Stimulated activated CD8-positive, alpha-beta memory T cell treated with anti-CD3 and anti-CD28 coated beads, Interleukin-12 subunit alpha, Interleukin-12 subunit beta, amount 100 ng/mL, for 4 hours (primary cell): ENCODE measurements around the gene DSC2.

Experiments used
- DNase-seq: peaks from one replicate; pipeline ENCODE4 v3.0.0-alpha.2; 2020; ENCODE audit warnings: low read depth

DSC2 gene

DNA sequence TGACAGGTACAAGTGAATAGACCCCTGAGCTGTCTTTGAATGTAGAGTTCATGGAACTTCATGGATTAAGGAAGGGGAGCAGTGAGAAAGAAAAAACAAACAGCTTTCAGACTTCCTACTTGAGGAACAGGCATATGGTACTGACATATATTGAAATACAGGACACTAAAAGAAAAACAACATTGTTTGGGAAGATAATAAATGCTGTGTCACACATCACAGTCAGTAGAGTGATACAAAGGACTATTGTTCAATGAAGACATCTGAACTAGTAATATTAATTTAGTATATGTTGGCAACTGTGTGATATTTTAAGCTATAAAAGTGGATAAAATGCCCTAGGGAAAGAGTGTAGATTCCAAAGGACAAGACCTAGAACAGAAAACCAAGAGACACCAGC, 3.3 kb downstream of the DSC2 start:
- DNase-seq, result no peak

DNA sequence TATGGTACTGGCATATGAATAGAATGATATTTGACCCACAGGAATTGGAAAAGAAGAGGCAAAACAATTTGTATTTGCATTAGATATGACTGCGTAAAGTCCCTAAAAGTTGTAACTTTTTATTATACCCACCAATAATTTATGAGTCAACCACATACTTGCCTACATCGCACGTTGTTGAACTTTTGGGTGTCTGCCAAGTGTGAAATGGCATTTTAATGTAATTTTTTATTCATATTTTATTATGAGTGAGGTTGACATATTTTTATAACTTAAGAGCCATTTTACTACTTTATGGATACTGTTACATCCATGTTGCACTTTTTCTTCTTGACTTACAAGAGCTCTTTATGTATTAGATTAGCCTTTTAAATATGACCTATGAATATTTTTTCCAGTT, 4.6 kb downstream of the DSC2 start:
- no peak for DNase-seq

DNA sequence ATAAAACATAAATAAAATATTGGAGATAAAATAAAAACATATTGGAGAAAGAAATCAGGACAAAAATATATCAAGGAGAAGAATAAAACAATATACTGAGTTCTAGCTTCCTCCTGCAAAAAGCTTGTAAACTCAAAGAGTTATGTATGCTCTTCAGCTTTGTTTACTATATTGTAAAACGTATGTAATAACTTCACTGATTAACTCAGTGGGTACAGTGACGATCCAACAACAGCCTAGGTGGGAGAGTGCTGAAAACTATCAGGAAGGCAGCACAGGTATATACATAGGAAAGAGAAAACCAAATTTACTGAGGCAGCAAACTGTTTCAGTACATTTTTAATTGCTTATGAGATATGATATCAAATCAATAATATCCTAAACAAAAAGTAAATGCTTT, 8.3 kb downstream of the DSC2 start:
- DNase-seq, result no peak

DNA sequence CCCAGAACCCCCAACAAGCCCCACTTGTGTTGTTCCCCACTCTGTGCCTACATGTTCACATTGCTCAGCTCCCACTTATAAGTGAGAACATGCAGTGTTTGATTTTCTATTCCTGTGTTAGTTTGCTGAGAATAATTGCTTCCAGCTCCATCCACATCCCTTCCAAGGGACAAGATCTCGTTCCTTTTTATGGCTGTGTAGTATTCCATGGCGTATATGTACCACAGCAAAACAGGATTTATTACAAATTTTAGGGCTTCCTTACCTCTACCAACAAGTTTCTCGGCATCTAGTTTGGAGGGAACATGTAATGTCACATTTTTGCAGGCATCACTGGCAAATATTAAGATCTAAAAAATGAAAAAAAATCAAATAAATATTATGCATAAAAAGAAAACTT, 8.9 kb downstream of the DSC2 start:
- no peak for DNase-seq

DNA sequence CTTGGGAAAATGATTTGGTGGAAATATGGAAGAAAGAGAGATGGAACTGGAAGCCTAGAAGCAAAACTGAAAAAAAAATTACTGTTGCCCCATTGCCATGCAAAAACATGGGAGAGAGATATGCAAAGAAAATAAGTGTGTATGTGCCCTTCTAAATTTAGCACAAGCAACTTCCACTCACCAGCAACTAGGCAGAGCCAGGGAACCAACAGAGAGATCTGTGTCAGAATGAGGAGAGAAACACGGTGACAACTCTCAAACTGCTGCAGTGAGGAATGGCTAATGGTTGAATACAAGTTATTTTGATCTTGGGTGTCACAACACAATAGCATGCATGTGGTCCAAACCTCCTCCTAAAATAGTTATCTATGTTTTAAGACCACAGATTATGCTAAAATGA, 10.9 kb downstream of the DSC2 start:
- no peak for DNase-seq

DNA sequence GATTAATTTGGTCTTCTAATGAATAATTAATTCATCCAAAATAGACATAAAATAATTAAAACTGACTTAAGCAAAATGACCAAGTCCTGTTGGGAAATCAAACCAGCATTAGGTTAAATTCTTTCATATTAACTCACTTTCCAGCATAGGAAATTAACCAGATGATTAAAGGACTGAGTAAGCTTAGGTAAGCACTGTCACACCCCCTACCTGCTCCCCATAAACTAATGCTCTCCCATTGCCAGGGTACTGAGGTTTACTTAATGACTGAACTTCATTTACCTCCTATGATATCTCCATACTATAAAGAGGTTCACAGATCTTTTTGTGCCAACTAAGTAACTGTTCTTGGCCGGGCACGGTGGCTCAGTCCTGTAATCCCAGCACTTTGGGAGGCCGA, 13.7 kb downstream of the DSC2 start:
- DNase-seq, result no peak

DNA sequence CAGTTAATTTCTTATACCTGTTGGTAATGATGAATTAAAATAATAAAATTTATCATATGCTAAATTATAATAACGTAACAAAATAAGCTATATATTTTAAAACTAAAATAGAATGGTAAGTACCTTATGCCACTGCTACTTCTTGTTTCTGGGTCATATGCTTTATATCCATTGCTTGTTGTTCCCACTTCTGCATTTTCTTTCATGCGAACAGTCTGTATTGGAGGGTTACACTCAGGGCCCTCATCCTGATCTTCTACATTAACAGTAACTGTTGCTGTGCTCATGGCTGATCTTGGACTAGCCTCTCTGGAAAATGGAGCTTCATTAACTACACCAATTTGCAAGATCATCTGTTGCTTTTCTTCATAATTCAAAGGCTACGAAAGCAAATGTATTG, 22.2 kb downstream of the DSC2 start:
- no peak for DNase-seq

DNA sequence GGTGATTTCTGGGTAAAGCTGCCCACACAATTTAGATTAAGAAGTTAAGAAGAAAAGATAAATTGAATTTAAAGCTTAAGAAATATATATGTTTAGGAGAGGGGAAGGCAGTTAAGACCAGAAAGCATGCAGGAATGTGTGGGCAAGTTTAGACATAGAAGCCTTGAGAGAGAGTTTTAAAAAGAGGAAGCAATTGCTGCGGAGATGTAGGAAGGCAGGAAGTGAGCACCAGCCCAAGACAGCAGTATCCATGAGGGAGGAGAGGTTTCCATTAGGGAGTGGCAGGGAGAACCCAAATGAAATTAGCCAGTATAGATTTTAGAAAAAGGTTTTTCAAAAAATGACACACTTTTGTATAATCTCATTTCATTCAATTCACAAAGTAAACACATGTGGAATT, 24.3 kb downstream of the DSC2 start:
- DNase-seq, result no peak

DNA sequence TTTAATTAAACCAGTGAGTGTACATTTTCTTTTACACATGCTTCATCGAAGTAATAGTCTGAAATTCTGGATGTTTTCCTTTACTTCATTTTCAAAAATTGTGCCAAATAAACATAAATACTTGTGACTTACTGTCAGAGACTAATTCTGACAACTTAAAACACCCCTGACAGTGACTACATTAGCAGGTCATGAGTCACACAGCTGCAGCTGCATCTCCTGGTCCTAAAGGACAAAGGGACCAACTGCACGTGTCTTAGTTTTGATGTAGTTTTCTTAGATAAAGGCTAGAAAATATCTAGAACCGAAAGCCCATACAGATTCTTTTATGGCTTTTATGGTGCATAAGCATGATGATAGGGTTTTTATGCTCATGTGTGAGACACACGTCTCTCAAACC, 30.0 kb downstream of the DSC2 start:
- no peak for DNase-seq

DNA sequence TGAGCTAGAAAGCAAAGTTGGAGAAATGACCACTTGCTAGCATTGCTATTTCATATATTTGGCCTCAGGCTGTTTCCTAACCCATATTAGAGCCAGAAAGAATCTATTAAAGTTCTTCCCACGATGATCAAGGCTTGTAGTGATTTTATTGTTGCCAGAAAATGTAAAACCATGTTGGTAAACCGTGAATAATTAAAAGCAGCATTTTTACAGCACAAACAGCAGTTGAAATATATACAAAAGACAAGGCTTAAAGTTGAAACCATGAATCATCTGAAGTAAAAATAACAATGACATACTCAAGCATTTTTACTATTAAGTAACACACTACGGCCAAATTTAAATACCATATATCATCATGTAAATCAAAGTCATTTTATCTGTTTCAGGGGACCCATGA, 32.0 kb downstream of the DSC2 start:
- no peak for DNase-seq

DNA sequence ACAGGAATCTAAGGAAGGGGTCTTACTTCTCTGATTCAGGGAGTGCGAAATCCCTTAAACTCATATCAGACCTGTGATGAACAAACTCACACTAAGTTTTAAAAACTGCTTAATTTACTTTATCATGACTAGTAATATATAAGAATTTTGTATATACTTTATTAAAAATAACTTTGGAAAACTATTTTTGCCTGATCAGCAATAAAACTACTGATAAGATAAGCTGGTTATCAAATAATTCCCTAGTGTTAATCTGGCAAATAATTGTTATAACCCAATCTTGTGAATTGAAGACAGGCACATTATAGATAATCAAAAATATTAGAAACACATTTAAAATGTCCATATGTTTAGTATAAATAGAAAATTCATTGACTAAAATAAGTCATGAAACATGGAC, 36.0 kb downstream of the DSC2 start:
- DNase-seq, result no peak

DNA sequence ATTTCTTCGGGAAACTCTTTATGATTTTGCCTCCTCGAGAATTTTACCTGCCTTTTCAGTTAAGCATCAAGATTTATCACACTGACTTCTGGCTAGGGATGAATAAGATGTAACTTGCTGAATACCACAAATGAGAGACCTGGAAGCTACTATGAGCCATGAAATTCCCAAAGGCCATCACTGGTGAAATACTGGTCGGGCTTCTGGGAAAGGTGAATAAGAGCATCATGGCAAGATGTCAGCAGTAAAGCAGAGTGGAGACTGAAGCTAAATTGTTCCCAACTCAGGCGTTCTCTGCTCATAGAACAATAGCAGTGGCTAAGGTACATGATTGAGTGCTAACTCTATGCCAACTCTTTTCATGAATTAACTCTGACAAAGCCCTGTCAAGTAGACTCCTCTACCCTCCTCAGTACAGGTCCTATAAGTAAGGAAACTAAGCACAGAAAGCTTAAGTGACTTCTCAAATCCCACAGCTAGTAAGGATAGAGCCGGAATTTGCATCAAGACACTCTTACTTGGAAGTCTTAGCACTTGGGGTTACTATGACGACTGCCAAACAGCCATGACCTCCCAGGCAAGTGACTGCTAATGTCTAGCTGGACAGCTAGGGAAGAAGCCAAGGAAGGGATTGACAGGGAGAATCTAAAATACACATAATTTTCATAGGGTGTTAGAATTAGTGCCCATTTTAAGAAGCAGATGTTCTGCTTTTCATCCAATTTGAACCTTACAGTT, 37.0 kb downstream of the DSC2 start:
- no peak for DNase-seq

DNA sequence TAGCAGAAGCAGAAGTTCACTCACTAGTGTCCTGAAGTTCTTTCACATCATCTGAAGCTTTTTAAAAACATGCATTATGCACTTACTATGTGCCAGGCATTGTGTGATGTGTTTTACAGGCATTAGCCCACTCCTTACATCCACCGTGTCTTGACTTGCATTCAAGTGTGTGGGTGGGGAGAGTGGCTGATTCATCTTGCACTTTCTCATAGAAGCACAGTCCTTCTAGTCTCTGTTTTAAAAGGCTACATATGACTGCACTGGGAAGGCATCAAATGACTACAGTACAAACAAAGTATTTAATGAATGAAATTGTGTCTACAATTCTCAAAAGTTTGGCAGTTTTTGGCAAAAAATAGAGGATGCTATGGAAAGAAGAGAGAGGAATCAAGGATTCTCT, 38.1 kb downstream of the DSC2 start:
- DNase-seq, result no peak

DNA sequence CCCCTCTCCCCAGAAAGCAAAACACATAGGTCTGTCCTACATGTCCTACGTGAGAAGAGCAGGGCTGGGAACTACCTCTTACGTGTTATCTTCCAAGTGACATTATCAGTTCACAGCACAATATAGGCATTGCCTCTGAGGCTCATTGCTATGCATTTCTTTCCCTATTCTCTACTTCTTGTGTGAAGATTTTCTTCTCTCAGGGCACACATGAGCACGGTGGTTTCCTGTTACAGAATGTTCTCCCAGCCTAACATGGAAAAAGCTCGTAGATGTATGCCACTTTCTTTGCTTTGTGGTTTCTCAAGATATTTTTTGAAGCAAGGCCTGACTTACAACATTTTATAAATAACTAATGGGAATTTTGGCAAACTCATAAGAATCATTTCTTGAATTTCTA, 40.3 kb downstream of the DSC2 start:
- no peak for DNase-seq

DNA sequence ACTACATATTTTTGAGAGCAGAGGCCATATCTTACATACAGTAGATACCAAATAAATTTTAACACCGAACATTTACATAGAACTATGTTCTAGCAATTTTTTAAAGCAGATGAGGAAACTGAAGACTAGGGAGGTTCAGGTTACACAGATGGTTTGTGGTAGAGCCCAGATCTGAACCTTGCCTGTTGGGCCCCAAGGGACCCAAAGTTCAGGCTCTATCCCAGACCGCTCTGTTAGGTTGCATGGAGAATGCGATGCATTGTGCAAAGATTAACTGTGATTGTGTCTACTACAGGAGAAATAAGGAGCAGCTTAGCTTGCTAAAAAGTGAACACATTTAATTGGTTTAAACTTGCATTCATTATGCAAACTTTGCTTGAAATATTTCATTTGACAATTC, 43.3 kb downstream of the DSC2 start:
- DNase-seq, result no peak

DNA sequence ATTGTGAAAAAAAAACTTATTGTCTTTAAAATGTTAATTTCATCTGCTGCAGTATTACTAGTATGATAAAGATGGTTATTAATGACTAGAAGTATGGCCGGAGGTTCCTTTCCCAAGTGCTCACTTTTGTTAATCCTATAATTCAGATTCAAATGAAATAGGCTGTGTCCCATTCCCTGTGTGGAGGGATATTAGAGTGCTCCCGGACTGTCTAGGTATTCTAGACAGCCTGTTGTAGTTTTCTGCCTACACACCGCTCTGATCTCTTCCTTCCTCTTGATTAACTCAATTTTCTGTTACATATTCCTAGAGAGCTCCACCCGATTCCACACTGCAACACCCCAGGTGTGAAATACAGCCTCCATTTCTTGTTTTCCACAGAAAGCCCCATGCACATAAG, 44.3 kb downstream of the DSC2 start:
- no peak for DNase-seq

DNA sequence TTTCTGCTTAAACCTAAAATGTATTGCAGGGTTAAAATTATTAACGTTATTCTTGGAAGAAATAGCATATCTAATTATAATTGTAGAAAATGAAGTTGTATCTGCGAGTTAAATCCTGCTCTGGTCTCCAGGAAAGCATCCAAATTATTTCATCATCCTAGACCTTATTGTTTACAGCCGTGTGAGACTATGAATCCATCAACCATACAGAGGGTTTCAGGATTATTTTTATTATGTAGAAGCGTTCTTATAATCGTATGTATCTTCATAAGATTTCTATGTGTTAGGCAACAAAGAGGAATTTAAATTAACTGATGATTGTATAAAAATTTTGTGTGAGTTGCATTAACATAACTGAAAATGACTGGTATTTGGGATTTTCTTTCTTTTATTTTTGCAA, 45.2 kb downstream of the DSC2 start:
- no peak for DNase-seq

DNA sequence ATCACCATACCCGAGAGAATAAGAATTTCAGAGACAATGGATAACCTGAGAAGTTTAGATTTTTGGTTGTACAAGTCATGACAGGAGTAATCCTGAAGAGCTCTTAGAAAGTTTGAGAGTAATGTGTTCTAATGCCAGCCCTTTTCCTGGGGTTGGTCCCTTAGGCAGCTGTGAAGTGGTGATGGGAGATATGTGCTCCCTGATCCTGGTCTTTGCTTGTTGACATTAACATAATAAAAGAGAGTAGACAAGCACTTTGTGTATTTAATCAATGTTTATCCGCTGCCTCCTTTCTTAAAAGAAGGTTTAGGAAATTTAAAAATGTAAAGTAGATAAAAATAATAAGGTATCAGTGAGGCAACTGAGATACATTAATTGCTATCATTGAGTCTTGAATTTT, 45.9 kb downstream of the DSC2 start:
- no peak for DNase-seq

DNA sequence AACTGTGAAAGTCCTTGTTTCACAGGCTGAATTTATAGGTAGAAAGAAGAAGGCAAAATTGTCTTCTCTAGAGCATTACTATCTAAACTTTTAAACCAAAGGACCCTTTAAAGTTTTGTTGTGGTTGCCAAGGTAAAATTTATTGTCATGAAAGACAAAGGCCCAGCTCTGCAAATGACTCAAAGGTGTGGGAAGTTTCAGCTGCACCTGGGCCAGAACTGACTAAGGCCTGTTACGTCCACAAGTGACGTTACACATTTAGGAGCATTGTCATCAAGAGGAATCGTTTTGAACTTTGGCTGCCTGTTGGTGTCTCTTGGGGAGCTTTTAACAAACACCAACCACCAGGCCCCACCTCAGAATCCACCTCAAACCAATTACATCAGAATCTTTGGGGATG, 51.6 kb downstream of the DSC2 start:
- no peak for DNase-seq

DNA sequence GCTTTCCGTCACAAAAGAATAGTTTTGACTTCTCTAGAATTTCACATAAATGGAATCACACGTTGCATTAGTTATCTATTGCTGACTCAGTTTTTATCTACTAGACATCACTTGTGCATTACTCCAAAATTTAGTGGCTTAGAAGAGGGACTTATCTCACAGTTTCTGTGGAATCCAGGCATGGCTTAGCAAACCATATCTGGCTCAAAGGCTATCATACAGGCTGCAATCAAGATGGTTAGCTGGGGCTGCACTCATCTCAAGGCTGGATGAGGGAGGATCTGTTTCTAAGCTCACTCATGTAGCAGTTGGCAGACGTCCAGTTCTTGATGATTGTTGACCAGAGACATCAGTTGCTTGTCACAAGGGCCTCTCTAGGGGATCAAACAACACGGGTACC, 53.0 kb downstream of the DSC2 start:
- no peak for DNase-seq

DNA sequence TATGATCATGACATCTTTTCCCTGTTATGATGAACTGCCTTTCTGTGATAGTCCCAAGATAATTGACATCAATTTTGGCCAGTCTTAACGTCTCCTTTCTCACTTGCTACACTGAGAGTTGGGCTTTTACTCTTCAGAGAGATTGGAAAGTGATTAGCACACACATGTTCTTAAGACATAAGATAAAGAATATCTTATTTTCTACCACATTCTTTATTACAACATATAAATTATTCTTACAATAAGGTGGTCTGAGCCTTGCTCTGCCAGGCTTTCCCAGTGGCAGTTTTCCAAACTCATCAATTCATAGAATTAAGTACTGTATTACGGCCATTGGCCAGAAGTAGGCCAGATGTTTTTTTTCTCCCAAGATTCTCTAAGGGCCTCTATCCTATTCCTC, 54.0 kb downstream of the DSC2 start:
- no peak for DNase-seq

DNA sequence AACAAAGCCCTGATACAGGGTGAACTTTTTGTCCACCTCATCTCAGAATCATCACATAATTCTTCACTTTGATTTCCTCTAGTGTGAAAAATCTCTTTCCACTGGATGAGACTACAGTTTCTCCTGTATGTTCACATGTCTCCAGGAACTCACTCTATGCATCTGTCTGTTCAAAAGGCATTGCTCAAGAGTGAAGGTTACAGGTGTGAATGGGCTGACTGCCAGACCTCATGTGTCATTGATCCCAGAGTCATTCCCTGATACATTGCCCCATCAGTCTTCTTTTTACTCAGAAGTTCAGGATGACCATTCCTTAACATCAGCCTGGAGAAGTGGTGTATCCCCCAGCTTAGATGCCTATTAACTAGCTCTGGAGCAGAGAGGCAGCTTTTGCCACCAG, 55.3 kb downstream of the DSC2 start:
- no peak for DNase-seq

DNA sequence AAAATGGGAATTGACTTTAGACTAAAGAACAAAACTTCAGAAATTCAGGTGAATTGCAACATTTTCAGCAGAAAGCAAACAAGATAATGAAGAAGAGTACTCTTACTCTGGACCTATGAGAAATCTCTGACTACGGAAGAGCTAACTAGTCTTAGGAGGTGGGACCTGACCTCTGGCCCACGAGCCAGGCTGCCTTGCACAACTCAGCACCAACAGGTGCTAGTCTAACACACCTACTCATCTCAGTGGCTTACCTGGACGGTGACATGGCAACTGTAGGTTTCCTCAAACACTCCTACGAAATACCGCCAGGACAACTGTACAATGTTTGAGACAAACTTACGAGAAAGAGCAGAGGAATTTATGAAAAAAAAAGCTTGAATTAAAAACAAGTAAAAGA, 56.6 kb downstream of the DSC2 start:
- DNase-seq, result no peak

DNA sequence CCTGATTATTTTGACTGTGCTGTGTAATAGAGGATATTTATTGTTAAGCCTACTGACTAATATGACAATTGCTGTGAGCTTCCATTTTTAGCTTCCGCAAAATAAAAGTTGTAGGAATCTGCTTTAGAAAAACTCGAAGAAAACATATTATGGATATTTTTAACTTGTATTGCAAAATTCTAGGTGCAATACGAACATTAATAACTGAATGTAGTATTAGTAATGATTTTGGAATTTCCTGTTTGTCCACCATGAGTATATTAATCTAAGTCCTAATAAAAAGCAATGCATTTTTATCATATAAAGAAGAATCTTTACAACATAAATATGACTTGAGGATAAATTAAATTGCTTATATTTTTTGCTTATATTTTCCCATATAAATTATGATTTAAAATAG, 57.3 kb downstream of the DSC2 start:
- DNase-seq, result no peak

DNA sequence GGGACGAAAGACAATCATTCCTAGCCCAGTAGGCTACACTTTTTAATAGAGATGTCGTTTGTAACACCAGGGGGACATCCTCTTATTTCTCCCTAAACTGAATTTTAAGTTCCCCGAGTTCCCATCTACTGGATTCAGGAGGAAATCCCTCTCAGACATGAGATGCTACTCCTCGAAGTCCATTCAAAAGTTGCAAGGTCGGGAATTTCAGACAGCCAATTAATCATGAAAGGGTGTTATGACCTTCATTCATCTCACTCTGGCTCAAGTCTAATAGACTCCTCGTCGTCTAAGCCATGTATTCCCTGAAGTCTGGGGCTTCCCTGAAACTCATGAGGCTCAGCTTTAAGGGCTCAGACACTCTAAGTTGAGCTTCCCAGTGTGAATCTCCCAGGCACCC, 58.5 kb downstream of the DSC2 start:
- no peak for DNase-seq
